ENCODE measurements around the gene SNX30.
A peak's percentile ranks its signal among the peaks of the same experiment; 100 is the strongest.
"Not testable (repeated sequence)": the region's sequence is repeated elsewhere in the genome, so short reads cannot be mapped to it uniquely, and the experiment has no call there.

Gene SNX30

DNA sequence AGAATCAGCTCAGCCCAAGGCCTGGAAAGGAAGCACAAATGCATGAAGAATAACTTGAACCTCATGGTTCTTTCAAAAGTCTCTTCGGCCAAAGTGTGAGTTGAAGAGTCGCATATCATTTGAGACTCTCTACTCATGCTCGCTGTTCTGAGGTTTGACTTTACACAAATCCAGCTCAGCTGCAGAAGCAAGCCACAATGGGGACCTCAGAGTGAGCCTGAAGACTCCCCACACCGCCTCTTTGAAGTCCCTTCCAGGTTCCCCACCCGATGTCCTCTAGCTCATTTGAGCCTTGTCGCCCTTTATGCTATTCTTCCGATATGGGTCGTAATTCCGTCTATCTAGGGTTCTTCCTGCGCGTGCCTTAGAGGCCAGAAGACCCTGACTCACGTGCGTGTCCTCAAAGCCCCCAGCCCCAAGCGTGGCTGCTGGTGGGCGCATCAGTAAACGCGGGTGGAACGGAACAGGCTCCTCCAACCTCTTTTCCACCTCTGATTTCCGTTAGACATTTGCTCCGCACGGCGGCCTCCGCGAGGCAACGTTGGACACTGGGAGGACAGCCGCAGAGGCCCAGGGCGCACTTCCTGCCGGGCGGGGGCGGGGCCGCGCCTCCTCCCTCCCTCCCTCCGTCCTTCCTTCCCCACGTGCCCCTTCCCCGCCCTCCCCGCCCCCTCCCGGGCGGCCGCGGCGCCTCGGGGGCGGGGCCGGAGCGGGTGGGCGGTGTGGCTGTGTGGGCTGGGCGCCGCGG lies at the start of gene SNX30:
Gene SNX30 (plus strand): TSS at position 745 of the 748 bp plus-strand sequence. CDS start 242 bp downstream, outside the sequence.
- peak; percentile 90 for DNase-seq

- no peak for DNase-seq
These were observed 47.3 kb upstream of the SNX30 start for GRCh38 chr9:112703304-112703703.

DNA sequence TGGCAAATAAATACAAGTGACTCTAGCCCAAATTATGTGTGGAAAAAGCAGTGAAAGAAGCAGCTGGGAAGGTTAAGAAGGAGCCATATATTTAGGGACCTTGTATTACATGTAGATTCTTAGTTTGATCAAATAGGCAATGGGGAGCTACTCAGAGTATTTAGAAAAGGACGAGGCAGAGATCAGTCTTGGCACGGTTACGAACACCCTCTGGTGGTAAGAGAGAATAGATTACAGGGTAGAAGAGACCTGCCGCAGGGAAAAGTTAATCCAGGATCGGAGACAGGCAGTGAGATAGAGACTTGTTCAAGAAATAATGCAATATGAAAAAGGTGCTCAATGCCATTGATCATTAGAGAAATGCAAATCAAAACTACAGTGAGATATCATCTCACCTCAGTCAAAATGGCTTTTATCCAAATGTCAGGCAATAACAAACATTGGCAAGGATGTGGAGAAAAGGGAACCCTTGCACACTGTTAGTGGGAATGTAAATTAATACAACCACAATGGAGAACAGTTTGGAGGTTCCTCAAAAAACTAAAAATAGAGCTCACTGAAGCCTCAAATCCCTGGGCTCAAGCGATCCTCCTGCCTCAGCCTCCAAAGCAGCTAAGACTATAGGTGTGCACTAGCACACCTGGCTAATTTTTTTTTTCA lies 44.7 kb upstream of the SNX30 start:
- DNase-seq: peak; percentile 21

- DNase-seq: peak; percentile 56
These were observed 39.4 kb upstream of the SNX30 start for GRCh38 chr9:112711050-112711689.

GRCh38 chr9:112712678-112713077 lies 37.9 kb upstream of the SNX30 start:
- DNase-seq: no peak

- DNase-seq: peak; percentile 99
These were observed 32.8 kb upstream of the SNX30 start, which contains the start of gene INIP for GRCh38 chr9:112717661-112718331. Gene INIP, minus strand, starts transcription at chr9:112718117. Its CDS starts 1,632 bp downstream, at chr9:112716485.

- no peak for DNase-seq
These were observed 31.3 kb upstream of the SNX30 start for GRCh38 chr9:112719241-112719691.

DNA sequence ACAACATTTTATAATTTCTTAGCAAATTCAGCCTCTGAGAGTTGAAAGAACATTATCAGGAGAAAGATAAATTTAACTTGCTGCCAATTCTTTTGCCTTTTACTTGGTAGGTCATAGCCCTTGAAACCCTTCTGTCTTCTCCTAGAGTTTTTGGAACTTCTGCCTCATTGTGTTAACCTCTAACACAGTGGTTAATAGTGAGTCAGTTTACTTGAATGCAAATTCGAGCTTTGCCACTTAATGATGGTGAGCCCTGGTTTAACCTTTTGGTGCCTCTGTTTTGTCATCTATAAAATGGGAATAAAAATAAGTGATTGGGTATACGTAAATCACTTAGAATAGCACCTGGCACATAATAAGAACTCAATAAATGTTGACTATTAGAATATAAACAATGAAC lies 30.9 kb upstream of the SNX30 start:
- DNase-seq: no peak

GRCh38 chr9:112720113-112720780 lies 30.3 kb upstream of the SNX30 start:
- DNase-seq: peak; percentile 26

GRCh38 chr9:112722749-112723148 lies 27.8 kb upstream of the SNX30 start:
- not testable (repeated sequence) for DNase-seq

- DNase-seq: no peak
These were observed 24.6 kb upstream of the SNX30 start for GRCh38 chr9:112725961-112726360.

GRCh38 chr9:112726428-112726827 lies 24.1 kb upstream of the SNX30 start:
- no peak for DNase-seq

- no peak for DNase-seq
These were observed 22.2 kb upstream of the SNX30 start for GRCh38 chr9:112728401-112728800.

DNA sequence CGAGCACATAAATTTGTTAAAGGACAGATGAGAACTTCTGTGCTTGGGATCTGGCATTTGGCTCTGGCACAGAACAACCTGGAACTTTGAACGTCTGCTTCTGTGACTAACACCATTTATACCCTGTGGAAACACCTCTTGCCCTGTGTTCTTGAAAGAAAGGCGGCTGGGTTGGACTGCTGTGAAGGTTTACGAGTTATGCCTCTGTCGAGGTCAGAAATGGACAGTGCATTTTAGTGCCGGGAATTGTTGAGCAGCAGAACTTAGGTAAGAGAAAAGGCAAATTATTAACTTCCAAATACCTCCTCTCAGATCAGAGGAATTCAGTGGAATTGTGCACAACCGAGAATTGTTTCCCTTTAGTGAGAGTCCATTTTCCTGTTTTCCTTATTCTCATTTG lies 18.6 kb upstream of the SNX30 start:
- no peak for DNase-seq

GRCh38 chr9:112734892-112735291 lies 15.7 kb upstream of the SNX30 start:
- no peak for DNase-seq

DNA sequence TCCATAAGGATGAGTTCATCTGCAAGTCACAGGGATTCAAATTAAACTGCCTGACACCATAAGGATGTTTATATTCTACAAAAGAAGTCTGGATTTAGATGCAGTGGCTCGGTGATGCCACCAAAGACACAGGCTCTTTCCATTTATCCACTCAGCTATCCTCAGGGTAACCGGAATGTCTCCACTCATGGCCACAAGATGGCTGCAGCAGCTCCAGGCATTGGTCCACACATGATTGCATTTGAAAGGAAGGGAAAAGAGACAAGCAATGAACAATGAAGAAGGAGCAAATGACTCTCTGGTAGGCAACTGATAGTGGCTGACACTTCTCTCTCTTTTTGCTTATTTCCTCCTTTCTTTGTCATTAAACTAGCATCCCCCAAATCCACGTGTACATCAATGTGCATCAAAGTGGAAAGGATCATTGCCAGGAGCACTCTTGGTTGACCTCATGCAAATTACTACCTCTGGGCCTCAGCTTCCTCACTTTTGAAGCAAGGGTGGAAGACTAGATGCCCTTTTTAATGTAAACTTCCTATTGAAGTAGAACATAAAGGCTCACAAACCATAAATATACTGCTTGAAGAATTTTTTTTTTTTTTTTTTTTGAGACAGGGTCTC lies 7.2 kb upstream of the SNX30 start:
- DNase-seq: no peak

- DNase-seq: no peak
These were observed 6.4 kb upstream of the SNX30 start for GRCh38 chr9:112744177-112744576.

DNA sequence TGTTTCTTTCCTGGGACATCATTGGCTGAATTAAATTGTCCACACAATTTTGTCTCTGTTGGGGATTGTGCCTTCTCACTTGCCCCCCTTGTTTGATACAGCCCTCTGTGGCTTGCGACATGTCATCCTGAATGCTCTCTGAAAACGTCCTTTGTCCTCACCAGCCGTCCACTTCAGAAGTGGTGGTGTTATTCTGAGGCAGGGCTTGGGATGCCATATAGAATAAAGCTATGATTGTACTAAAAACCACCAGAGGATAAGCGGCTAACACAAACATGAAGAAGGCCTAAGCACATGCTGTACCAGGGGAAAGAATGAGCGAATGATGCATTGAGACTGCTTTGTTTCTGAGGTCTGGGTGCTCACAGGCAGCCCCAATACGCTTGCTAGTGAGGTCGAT lies 3.5 kb upstream of the SNX30 start:
- DNase-seq: no peak

- peak; percentile 34 for DNase-seq
These were observed 150 bp downstream of the SNX30 start for GRCh38 chr9:112750764-112751055.

DNA sequence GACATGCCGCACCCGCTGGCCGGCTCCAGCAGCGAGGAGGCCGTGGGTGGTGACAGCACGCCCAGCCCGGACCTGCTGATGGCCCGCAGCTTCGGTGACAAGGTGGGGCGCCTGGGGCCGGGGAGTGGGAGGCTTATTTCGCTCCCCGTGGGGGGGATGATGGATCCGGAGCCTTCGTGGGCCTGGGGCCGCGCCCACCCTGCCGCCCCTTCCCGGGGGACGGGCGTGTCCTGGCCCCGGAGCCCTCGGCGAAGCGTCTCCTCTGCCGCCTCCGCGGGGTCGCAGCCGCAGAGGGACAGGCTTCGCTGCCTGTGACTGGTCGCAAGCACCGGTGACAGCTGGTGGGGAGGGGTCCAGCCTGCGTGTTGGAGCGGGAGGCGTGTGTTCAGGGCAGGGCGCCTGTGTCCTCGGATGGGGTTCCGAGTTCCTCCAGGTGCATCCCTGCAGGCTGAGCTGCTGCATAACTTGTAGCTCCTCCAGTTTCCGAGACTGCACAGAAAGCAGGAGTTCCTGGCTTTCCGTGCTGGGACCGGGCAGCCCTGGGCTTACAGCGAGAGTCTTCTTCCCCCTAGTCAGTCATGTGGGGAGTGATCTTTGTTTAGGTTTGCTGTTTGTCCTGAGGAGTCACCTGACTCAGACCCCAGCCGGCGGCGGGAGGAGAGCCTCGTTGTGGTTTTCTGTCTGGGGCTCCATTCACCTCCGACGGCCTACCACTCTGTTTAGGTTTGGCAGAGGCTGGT lies 666 bp downstream of the SNX30 start:
- DNase-seq: peak; percentile 74

DNA sequence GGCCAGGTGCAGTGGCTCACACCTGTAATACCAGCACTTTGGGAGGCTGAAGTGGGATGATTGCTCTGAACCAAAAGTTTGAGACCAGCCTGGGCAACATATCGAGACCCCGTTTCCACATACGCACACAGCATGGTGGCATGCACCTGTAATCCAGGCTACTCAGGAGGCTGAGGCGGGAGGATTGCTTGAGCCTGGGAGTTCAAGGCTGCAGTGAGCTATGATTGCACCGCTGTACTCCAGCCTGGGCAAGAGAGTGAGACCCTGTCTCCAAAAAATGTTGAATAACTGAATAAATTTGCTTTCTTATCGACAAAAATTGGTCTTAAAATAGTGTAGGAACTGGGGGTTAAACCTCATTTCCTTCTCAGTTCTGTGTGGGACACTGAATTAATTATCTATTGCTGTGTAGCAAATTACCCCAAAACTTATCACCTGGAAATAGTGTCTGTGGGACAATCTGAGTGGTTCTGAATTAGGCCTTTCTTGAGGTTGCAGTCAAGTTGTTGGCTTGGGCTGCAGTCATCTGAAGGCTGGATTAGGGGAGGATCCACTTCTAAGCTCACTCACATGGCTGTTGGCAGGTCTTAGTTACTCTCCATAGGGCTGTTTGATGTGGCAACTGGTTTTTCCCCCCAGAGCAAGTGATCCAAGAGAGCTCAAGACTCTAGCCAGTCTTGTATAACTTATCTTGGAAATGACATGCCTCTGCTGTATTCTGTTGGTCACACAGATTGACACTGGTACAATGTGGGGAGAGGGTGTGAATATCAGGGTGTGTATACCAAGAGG lies 2.0 kb downstream of the SNX30 start:
- DNase-seq: no peak
